ENCODE results near the gene RASSF8. TPM values are rescaled to one million over a fixed set of nuclear protein-coding genes. Genes with fewer than 3 reads are reported as not detected.

The RASSF8 gene
- total RNA-seq, 1 donor from 2014 or later: 43.3 TPM

- DNase-seq (ENCODE audit: low read depth in 2 of 2): no peak
Measured at GRCh38 chr12:25992026-25992782, 33.7 kb downstream of the RASSF8 start.

DNA sequence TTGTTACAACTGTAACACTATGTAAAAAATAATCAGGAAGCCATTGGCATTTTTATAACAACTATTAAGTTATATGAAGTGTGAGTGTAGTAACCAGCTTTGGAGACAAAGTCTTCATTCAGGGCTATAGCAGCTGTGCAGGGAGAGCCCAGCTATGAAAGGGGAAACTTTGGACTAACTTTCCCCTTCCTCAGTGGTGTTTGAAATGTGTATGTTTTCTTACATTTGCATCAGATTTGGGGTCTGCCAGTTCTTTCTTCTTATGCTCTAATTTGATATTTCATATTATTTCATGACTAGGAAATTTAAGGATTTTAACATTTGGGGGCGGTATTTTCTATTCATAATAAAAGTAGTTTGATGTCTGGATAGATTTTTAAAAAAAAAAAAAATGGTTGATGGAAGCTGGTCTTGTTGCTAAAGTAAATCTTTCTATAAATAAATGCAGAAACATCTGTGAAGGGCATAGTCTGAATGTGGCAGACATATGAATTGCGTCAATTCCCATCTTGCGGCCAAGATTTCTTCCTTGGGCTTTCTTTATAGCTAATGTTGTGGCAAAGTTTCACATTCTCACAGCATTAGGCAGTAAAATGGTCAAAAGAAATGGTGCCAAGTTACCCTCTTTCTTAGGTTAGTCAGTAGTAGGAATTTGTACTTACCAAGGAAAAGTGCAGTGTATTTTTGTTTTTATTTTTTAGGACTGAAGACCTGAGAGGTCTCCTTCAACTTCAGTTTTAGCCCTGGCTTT, 35.6 kb downstream of the RASSF8 start:
- no peak for DNase-seq (ENCODE audit: low read depth in 2 of 2)

DNA sequence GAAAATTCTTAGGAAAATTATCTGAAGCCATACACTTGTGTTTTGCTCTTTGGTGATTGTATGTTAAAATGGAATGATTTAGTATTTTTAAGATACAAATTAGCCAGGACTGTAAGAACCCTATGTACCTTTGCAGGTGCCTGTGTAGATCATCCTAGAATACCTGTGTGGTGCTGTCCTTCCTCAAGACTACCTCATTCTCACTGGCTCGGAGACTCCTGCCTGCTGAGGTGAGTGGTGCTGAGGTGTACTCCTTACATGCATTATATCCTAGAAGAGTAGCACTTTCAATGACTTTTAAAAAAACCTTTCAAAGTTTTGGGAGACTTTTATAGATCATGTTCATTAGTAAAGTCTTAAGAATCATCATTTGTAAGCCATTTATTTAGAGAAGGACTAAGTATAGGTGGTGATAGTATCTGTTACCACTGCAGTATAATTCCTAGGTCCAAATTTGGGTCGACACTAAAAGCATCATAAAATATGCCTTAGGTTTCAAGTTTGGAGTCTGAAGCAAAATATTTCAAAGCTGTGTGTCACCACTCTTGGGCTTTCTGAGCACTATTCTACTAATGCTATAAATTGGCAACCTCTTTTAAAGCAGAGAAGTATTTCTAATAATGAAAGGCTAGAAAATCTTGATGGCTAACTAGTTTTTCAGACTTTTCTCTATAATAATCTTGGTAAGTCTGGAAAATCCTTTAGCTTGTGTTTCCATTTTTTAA, 36.6 kb downstream of the RASSF8 start:
- DNase-seq (ENCODE audit: low read depth in 2 of 2): no peak

GRCh38 chr12:25995906-25996305, 37.4 kb downstream of the RASSF8 start:
- no peak for DNase-seq (ENCODE audit: low read depth in 2 of 2)

GRCh38 chr12:25996677-25997076, 38.2 kb downstream of the RASSF8 start:
- no peak for DNase-seq (ENCODE audit: low read depth in 2 of 2)

DNA sequence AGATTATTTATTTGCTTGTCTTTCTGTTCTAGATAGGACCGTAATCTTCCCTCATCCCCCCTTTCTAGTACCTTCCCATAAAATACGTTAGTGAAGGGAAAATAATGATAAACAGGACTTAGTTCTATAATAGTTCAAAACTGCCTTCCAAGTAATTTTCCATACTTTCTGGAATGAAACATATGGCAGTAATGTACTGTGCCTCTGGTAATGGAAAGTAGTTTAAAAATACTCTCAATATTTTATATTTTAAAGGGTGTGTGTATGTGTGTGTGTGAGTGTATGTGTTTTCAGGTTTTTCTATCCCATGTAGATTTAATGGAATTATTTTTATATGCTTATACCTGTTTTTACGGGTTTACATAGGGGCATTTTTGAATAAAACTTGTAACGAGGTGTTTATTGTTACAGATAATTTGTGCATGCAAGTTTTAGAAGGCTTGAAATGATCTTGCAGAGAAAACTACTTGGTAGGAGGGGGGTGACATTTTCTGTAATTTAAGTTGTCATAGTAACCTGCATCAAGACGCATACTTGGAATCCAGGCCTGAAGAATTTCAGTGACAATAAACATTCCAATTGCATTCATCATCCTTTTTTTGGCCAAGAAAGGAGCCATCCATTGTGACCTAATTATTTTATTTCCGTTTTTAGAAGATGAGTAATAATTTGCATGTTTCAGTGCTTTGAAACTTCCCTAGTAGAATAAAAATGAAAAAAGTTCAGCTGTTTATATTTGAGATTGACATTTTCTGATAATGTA, 38.9 kb downstream of the RASSF8 start:
- peak; percentile 82 to 98 for DNase-seq (ENCODE audit: low read depth in 2 of 2)

DNA sequence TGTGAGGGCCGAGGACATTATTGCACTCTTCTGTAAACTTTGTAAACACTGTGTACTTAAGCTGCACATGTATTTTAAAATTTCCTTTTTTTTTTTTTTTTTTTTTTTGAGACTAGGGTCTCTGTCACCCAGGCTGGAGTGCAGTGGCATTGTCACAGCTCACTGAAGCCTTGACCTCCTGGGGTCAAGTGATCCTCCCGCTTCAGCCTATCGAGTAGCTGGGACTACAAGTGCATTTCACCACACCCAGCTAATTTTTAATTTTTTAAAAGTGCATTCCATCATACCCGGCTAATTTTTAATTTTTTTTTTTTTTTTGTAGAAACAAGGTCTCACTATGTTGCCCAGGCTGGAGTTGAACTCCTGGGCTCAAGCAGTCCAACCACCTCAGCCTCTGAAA, 42.4 kb downstream of the RASSF8 start:
- DNase-seq (ENCODE audit: low read depth in 2 of 2): no peak

- DNase-seq (ENCODE audit: low read depth in 2 of 2): peak; percentile 15 to 30
Measured at GRCh38 chr12:26001530-26001929, 43.0 kb downstream of the RASSF8 start.

GRCh38 chr12:26003065-26003464, 44.6 kb downstream of the RASSF8 start:
- DNase-seq (ENCODE audit: low read depth in 2 of 2): no peak

DNA sequence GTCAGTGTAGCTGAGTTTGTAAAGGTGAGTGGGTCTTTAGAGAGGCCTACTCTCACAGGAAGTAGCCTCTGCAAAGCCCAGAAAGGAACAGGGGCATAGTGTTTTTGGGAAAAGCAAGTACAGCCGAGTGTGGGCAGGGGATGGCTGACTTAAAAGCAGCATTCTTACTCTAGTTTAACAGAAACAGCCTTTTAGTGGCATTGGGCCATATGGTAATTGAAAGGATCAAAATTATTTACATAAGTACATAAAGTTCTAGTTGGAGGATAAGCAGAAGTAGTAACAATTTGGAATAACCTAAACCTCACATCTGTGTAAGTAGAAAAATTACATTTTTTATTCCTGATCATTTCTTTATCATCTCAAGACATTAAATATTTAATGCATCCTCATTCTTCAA, 49.1 kb downstream of the RASSF8 start:
- no peak for DNase-seq (ENCODE audit: low read depth in 2 of 2)

- no peak for DNase-seq (ENCODE audit: low read depth in 2 of 2)
Measured at GRCh38 chr12:26009593-26009992, 51.1 kb downstream of the RASSF8 start.

DNA sequence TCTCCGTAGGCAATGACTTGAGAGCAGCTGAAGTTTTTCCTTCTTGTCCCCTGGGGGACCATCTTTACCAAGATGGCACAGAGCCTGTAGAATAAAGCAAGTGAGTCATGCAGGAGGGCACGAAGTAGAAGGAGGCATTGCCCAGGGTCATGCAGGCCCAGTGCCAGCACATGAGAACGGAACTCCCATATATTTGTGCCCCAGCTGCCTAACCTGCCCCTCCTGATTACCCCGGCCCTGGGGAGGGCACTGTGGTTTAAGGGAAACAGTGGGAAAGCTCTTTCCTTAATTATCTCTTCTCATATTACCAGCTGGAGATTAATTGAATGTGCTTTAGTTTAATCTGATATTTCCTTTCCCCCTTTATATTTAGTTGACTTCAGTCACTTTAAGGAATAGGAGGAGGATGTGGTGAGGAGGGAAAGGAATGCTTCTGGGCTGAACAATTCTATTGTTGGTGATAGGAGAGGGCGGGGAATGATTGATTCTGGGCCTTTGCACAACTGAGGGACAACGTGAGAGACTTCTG, 51.9 kb downstream of the RASSF8 start:
- DNase-seq (ENCODE audit: low read depth in 2 of 2): peak in 1 of 2 donors; percentile 55

DNA sequence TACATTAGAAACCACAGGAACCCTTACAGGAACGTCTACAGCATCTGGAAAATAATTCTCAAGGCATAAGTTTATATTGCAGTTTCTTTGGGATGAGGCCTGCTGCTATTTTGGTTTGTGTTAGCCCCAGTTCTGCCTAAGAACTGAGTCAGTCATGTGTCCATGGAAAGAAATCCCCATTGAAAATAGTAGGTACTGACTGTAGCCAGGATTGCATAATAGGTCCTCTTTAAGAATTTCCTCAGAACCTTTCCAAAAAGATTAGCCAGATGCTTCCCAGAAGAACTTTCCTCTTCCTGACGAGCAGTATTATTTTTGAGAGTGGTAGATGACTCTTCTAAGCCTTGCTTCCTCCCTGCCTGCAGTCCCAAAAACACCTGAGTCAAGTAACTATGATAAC, 52.6 kb downstream of the RASSF8 start:
- DNase-seq (ENCODE audit: low read depth in 2 of 2): peak in 1 of 2 donors; percentile 62

- DNase-seq (ENCODE audit: low read depth in 2 of 2): no peak
Measured at GRCh38 chr12:26014085-26014484, 55.6 kb downstream of the RASSF8 start.

DNA sequence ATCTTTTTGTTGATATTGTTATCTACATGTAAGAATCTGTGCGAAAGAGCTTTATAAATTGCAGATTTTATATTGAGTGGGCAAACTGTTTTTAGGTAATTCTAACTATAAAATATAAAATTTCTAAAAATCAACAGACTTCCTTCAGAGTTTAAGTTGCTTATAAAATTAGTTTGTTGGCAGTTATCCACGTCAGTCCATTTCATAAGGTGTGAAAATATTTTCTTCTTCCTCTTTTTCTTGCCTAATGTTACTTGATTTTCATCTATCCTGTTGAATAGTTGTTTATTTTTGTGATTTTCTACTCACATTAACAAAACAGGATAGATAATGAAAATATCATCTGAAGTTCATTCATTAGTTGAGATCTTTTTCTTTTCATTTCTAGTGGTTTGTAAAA, 58.0 kb downstream of the RASSF8 start:
- DNase-seq (ENCODE audit: low read depth in 2 of 2): no peak

DNA sequence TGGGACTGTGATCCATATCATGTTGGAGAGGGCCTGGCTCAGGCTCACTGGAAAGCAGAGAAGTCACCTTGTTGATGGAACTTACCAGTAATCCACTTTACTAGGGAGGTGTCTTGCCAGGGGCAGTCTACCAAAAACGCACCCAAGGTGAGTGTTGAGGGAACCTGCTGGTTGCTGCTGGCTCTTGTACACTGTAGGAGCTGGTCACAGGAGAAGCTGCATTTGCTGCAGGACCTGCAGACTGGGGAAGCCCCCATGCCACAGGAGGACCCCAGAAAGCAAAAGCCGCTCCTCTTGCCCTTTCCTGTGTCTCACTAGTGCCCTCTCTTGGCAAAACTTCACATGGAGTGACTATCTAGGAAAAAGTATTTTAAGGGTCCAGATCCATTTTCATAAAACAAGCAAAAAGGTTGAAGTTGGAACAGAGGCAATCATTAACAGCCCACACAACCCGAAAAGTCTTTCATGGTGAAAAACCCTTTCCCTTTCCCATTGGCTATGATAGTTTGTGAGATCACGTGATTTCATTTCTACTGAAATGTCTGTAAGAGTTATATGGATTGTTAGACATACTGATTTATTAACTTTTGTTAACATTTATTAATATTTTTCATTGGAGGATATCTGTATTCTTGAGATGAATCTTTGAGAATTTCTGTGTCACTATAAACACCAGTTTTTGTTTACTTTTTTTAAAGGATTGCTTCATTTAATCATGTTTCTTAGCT, 59.2 kb downstream of the RASSF8 start:
- DNase-seq (ENCODE audit: low read depth in 2 of 2): peak; percentile 67 to 72

- DNase-seq (ENCODE audit: low read depth in 2 of 2): no peak
Measured at GRCh38 chr12:26018926-26019325, 60.4 kb downstream of the RASSF8 start.

- no peak for DNase-seq (ENCODE audit: low read depth in 2 of 2)
Measured at GRCh38 chr12:26021534-26021933, 63.1 kb downstream of the RASSF8 start.

DNA sequence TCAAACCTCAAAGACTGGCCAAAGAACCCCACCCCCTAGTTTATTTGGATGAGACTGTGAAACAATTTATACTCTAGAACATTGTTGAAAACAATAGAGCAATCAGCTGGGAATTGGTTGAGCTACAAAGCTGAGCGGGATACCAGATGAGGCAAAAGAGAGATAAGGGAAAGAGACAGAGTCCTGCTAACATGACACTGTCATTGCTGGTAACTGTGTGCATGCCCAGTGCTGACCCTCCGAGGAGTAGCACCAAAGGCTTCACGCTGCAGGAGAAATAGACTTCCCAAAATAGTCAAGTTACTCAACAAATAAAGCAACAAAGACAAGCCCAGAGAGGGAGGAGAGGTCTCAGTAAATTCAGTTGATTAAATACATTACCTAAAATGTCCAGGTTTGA, 63.6 kb downstream of the RASSF8 start:
- DNase-seq (ENCODE audit: low read depth in 2 of 2): no peak

DNA sequence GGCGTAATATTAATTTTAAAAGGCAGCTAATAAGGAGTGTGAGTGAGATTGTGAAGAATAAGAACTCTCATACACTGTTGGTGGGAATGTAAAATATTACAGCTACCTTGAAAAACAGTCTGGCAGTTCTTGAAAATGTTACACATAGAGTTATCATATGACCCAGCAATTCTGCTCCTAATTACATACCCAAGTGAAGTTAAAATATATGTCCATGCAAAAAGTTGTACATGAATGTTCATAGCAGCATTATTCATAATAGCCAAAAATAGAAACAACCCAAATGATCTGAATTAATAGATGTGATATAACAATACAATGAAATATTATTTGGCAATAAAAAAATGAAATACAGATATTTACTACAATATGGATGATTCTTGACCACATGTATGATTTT, 68.2 kb downstream of the RASSF8 start:
- no peak for DNase-seq (ENCODE audit: low read depth in 2 of 2)

DNA sequence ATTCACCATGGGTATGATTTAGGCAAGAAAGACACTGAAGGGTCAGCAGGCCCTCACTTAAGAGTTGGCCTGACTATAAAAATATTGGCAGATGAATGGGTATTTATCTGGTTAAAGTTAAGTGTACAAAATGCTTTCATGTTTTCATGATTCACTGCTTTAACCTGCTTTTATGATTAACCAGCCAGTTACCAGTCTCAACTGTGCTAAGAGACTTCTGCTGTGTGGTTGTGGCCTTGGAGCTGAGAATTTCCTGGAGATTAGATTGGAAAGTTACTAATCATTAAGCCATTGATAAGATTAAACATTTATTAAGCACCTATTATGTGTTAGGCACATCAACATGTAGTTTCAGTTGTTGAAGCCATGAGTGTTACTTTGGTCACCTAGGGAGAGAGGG, 68.9 kb downstream of the RASSF8 start:
- no peak for DNase-seq (ENCODE audit: low read depth in 2 of 2)
